Stimulated activated CD4-positive, alpha-beta T cell treated with anti-CD3 and anti-CD28 coated beads, Interleukin-12 subunit alpha, Interleukin-12 subunit beta, amount 100 ng/mL, for 24 hours (primary cell): ENCODE data around the gene SEMA6A.

Source experiments
- DNase-seq, 2 experiments: peaks; one replicate each; pipeline ENCODE4 v3.0.0-alpha.2; 2020; ENCODE audit warnings: low read depth in 2 of 2

The SEMA6A gene

DNA sequence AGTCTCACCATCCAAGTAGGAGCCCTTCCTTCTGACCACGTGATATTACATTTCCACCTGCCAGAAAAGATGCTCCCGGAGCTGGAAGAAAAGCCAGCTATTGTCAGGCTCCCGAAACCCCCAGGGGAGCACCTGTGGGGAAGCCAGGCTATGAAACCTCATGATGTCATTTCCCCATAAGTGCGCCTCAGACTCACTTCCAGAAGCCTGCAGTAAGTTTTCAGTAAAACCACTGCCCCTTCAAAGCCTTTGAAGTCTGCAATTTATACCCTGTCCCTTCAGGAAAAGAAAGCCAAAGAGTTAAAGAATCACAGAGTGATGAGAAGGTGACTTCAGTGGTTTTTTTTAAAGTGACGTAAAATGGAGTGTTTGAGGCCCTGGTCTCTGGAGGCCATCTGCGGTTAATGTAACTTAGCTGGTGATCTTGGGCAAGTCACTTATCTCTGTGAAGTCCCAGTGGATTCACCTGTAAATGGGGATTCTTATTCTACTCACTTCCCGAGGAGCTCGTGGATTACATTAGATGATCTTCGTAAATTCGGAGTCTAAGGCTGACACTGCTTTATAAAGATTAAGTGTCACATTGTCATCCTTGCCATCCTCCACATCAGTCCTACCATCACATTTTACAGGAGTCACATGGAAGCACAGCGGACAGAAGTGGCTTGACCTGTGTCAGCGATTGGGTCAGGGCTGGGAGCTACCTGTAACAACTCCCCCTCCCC lies 2.6 kb upstream of the SEMA6A start:
- no peak for DNase-seq

DNA sequence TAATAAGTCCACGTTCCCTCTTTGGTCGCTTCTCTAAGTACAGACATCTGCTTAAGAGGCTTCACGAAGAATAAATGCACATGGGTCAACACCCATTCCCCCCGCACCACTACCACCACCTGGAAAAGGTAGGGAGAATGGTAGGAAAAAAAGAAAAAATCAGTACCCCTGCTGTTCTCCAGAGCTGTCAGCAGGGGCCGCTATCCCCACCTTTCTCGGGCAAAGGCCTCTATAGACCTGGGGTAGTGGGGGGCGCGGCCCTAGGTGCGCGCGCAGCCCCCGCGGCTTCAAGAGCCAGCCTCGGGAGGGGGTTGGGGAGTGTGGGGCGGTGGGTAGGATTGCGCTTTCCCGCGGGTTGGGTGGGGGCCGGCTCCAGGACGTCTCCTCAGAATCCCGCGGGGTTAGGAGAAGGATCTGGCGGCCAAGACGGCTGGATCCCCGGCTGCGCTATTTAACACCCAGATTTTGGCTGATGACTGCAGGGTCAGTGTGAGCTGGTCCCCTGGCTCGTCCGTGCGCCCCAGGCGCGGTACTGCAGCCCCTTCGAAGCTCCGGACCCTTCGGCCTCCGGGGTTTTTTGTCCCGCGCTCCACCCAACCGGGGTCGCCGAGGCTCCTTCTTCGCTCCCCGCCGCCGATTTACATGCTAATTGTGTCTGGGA lies 1.6 kb upstream of the SEMA6A start:
- peak in 1 of 2 experiments; percentile 41 for DNase-seq

DNA sequence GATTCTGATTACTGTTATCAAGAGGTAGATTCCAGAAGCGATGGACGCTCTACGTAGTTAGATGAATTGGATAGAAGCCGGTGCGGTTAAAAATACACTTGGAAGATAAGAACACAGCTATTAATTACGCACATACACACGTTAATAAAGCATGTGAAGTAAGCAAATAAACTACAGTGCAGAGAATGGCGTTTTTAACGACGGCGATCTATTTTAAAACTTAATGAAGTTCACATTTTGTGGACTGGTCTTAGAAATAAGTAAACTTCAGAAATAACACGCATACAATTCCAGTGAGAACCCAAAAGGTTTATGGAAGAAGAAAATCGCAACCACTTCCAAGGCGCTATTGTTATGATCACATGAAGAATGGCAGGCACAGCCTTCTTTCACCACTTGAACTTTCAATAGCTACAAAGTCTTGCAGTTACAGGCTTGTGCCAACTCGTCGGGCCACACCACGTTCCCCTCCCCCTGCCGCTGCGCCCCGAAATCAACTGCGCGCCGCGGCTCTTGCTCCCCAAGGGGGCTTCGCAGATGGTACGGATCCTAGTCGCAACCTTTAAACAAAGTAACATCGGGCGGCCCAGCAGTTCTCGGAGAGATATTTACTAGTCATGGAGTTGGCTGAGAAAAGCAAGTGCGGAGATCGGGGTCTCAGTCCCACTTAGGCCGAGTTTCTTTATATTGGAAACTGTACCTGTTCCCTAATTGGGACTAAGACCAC lies 866 bp upstream of the SEMA6A start:
- DNase-seq, result no peak

DNA sequence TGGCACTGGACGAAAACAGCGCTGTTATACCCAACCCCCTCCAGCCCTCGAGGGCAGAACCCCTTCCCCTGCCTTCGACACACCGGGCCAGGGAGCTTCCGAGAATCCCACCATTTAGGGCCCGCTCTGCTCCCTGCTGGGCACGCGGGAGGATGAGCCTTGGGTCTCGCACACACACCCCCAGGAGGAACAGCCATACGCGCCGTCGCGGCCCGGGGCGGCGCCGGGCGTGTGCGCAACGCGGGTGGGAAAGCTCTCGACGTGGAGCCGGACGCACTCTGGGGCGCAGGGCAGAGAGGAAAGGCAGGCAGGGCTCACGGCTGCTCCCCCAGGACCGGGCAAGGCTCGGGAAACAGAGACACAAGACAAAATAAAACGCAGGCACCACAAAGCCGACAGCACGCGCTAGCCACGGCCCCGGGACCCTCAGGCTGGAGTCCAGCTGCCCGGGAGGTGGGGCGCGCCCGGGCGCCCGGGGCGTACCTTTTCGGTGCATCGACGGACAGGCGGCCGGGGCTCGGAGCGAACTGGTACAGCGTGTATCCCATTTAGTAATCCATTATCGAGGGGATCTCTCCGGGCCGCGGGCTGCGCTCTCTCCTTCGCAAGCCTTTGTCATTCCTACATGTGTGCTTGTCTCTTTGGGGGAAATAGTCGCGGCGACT lies 789 bp downstream of the SEMA6A start:
- no peak for DNase-seq

DNA sequence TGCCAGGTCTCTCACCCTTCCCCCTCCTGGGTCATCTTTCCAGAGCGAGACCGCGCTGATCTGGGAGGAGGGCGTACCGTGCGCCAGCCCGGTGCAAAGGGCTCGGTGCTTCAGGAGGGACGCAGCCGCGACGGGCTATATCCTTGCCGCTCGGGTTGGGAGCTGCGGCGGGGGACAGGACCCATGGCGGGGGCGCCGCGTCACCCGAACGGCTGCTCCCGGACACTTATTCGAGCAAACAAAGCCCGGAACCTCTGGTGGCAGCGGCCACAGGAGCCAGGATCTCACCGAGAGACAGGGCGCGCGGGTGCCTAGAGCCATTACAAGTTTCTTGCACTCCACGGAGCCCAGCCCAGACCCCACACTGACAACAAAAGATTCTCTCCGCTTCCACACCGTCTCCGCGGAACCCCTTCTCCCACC lies 1.3 kb downstream of the SEMA6A start:
- DNase-seq, result no peak

DNA sequence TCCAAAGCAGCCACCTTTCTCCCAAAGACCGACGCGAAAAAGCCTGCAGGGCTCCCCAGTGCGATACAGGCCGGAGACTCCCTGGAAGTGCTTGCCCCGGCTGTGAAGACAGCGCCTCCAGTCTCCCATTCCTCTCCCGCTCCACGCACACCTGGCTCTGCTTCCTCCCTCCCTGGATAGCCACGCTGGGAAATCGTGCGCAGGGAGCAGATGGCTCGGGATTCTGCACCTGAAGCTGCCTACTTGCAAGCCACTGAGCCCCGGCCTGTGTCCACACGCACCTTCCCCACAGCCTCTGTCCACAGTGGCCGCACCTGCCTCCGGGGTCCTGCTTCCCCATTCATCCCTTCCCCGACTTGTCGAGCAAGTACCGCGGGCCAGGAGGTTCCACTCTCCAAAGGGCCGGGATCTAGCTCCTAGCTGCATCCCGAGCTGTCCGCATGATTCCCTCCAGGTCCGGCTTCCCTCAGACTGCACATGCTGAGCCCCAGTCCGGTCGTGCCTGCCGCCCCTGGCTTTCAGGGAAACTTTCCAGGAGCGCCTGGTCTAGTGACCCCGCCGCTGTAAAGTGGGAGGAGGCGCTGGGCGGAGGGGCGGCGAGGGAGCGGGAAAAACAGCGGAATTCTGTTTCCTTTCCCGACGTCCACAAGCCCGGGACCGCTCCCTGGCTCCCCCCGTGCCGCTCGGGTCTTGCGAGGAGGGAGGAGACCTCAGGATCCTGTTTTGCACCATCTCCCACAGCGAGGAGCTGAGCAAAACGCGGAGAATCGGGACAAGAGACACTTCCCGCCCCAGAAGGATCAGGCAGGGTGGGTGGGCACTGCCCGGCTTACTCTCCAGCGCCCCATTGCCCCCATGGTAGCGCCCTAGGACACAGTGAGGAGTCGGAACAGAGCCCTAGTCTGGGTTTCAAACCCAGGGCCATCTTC lies 2.0 kb downstream of the SEMA6A start:
- DNase-seq, result no peak

DNA sequence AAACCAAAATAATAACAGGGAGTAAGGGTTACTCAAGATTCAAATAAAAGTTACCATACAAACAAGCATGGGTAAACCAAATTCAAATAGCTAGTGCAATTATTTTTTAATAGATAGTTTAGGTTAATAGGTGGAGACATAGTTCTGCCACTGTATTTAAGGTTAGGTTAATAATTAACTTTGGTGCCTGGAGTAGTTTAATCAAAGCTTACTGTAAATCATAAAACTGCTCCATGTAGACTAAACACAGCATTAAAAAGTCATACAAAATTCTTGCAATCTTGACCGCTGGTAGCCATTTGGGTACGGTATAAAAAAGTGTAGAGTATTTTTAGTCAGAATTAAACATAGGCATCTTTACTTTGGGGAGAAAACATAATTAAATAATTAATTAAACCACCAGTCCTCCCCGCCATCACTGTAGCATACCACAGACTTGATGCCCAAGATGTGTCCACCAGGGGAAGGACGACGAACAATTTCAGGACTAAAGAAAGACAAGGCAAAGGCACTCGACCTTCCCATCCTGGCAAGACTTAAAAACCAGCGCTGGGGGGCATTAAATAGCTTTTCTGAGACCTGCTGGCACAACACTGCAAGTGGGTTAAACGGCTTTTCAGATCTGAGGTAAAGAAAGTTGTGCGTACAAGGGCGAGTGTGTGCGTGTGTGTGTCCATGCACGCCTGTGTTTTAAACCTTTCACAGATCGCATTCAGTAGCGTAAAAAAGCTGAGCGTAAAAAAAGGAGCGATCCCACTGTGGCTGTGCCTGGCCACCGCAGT lies 2.9 kb downstream of the SEMA6A start:
- DNase-seq, result no peak

DNA sequence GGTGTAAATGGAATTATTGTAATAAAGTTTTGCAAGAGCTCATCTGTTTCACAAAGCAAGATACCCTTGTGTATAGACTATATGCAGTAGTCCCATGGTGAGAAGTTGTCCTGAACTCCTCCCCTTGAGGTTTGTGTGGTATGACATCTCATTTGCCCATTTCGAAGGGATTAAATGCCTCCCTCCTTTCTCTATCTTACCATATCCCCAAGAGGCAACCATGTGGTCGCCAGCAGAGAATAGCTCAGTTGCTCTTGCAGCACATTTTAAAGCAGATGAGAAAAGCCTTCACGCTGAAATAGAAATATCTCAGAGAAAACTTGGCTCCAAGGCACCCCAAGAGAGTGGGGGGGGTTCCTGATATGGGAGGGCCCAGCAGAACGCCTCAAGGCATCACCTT lies 4.6 kb downstream of the SEMA6A start:
- DNase-seq, result no peak

DNA sequence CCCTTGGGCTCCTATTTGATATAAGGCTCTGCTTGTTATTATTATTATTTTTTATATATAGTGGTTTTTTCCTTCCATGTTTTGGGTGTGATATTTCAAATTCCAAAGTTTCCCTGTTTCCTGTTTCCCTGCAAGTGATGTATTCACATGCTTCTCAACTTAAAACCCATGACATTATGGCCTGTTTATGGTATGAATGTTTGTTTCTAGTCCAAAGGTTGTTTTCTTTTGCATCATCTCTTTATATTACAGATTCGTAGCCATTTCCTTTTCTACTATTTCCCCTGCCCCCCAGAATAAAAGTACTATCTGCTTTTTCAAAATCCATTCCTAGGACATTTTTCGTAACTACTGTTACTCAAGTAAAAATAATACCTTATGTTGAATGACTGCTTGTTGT lies 7.5 kb downstream of the SEMA6A start:
- no peak for DNase-seq

DNA sequence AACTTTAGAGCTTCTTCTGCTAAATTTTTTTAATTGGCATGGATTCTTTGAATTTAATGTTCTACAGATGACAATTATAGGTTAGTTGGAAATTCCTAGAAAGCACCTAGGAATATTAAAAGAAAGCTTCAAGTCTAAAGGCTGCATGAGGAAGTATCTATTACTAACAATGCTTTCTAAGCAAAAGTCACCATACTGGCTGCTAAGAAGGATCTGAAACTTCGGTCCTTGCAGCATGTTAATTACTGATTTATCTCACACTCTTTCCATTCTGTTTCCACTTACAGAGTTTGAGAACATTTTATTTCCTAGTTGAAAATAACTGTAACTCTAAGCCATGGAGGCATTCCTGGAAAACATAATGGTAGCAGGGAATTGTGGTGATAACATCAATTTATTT lies 8.4 kb downstream of the SEMA6A start:
- no peak for DNase-seq

DNA sequence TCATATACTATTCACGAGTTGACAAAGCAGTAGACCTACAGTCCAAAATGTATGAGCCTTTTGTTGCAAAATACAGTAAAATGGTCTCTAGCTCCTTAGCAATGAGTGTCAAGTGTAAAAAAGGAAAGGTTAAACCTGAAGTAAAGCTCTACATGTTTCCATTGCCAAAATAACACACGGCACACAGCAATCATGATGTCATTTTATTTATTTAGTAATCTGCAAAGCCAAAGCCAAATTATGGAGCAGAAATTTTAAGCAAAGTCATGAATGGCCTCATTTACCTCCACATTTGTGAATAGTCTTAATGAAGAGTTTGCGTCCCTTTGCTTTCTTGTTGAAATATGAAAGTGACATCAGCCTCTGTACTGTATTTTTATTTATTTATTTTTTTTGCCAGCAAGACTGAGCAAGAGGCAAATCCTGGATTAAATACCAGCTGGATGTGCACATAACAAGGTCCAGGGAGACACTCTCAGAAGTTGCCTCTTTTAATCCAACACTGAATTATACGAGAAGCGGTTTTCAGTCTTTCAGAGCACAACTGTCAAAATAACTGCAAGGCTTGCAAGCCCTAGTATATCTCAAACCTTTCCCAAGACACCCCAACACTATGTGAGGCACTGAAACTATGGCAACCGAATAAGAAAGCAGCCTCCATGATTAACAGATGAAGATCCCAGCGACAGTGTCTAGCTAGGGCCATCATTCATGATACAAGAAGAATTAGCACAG lies 9.7 kb downstream of the SEMA6A start:
- DNase-seq, result no peak

DNA sequence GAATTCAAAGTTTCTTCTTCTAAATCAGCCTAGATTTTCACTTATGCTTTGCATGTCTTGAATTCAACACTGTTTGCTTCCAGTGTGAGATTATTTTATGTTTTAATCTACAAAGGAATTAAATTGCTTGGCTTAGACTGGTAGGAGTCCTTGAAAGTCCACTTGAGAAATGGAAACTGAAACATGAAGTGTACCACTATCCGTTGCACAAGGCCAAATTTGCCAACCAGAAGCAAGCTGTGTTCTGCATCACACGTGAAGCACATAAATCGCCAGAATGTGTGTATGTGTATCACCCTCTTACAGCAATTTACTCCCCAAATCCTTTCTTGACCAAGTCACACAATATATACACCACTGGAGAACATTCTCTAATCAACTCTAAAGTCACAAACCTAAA lies 10.3 kb downstream of the SEMA6A start:
- DNase-seq, result no peak

DNA sequence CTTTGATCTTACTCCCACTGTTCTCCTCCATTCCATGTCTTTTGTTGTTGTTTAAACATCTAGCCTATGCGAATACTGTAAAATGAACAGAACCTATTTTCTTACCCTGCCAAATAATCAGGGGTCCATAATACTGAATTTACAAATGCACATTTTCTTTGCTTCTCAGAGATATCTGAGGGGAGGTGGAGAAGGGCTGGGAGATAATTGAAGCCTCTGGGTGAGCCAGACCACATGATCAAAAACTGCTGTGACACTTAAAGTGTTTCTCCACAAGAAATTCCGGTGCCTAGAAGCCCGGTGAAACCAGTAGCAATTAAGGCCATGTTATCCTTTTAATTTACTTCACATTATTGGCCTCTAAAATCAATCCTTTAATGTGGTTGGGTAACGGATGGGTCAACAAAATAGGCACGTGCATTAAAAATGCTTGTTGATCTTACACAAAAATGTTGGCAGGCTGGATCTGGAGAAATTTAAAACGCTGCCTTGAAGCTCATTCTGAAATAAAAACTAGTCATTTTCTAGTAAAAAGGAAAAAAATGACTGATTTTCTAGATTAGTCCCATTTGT lies 10.8 kb downstream of the SEMA6A start:
- no peak for DNase-seq

DNA sequence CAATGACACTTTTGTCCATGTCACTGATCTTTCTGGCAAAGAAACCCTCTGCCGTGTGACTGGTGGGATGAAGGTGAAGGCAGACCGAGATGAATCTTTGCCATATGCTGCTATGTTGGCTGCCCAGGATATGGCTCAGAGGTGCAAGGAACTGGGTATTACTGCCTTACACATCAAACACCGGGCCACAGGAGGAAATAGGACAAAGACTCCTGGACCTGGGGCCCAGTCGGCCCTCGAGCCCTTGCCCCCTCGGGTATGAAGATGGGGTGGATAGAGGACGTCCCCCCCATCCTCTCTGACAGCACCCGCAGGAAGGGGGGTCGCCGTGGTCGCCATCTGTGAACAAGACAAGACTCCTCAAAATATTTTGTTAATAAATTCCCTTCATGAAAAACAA lies 12.0 kb downstream of the SEMA6A start:
- DNase-seq, result no peak

DNA sequence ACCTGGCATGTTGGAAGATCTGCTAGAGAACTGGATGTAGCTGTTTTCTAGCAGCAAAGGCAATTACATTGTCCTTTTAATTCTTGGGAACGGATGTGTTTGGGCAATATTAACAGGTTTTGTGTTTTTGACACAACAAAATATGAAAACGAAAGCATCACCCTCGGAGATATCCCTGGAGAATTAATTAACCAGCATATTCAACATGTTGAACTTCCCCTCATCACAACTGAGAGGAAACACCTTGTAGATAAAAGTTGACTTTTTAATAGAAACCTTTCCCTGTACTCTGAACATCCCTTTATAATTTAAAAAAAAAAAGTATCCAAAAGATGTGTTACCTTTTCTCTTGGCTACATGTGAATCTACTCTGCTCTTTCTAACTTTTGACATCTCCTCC lies 13.0 kb downstream of the SEMA6A start:
- DNase-seq, result no peak

DNA sequence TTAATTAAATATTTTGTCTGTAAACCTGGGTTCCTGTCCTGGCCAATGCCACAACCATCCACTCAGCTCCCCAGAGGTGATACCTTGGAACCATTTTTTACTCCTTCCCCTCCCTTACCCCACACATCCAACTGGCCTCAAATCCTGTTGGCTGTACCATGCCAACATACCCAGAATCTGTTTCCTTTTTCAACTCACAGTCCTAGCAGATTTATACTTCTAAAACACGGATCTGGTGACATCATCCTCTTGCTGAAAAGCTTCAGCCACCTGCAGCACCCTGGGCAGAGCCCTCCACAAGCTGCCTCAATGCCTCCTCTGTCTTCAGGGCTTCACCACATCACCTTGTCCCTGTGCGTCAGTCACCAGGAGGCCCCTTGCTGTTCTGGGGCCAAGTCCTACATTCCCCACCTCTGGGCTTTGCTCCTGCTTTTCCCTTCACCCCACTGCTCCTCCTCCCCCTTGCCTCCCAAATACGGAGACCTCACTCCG lies 14.9 kb downstream of the SEMA6A start:
- no peak for DNase-seq

DNA sequence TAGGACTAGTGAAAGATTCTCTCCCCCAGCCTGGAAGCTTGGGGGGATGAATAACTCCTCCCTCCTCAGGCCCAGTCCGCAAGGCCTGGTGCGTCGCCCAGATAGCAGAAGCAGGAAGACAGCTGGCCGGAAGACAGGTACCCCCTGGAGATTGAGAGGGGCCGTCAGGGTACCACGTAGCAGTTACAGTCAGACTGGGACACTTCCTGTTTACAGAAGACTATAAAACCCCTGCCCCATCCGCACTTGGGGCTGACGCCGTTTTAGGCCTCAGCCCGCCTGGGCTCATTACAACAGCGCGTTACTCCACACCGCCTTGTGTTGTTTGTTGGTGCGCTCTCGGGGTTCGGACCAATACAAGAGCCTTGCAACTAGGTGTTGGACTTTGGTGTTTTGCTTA lies 15.4 kb downstream of the SEMA6A start:
- DNase-seq, result no peak

DNA sequence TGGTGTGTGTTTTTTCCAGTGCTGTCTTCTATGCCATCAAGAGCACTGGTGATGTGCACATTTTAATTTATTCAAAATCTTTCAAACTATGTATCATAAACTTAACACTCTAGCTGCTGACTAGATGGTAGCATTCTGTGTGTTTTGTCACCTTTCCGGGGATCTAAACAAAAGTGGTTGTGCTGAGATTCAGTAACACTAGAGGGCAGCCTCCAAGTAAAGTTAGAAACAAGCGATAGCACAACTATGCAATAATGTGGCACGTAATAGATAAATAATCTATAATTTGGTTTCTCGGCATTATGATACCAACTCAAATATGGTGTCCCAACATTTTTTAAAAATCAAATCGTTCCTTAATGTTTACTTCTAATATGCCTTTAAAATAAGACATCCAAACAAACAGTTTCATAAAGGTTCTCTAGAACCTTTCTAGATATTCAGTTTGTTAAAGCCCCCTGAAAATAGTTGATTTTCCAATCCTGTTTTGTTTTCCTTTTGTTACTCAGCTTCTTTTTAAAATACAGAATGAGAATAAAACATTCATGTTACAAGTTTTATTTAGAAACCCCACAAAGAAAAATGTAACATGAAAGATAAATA lies 16.9 kb downstream of the SEMA6A start:
- DNase-seq, result no peak

DNA sequence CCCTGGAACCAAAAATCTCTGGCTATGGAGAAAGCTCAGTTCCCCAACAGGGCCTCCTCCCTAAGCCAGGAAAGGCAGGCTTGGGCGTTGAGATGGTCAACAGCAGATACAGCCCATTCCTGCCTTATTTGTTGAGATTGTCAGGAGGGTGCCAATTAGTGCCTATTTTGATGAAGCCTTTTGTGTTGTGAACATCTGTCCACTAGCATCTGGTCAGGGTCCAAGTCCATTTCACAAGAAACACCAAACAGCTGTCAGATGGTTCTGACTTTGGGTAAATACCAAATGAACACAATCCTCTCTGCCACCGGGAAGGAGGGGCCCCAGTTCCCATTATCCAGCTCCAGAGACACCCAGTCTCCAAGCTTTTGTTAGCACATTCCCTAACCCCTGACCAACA lies 19.9 kb downstream of the SEMA6A start:
- DNase-seq, result no peak
